ENCODE results near the gene PTPRN2. TPM values are rescaled to one million over a fixed set of nuclear protein-coding genes. Genes with fewer than 3 reads are reported as not detected.
A peak's percentile ranks its signal among the peaks of the same experiment; 100 is the strongest.
"Not testable (repeated sequence)": the region's sequence is repeated elsewhere in the genome, so short reads cannot be mapped to it uniquely, and the experiment has no call there.

PTPRN2 gene
- total RNA-seq, 1 donor from 2014 or later = 0.33 TPM

DNA sequence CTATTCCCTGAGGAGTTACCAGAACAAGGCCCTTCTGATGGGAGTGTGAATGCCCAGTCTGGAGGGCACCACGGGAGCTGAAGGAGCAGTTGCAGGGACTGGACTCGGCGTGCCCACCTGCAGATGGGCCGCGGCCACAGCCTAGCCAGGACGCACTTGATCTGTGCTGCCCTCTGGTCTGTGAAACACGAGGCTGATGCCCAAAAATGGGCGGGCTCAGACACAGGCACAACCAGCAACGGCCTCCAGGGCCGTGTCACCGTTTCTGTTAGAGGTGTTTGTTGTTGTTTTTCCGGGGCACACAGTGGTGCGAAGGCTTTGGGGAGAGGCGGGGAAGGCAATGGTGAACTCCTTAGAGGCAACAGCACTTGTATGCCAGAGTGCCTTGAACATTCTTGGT is 1015.0 kb downstream of the PTPRN2 start:
- DNase-seq (ENCODE audit: low spot score) = no peak
- ATAC-seq = no peak

DNA sequence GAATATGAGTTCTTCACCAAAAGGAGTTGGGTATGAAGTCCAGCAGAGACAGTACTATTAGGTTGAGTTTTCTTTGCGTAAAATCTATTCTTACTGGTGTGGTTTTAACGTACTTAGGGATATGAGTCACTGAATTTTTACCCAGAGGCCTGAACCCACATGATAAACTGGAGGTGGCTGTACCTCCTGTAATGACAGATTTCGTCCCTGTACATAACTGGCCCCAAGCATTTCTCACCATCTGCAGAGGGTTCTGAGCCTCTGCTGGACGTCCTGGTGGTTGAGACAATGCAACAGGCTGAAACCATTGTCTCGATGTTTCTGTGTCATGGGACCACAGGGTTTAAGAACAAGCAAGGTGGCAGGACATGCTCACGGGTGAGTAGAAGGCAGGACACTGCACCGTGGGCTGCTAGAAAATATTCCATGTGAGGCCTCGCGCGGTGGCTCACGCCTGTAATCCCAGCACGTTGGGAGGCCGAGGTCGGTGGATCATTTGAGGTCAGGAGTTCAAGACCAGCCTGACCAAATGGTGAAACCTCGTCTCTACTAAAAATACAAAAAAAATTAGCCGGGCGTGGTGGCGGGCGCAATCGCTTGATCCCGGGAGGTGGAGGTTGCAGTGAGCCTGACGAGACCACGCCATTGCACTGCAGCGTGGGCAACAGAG is 1017.0 kb downstream of the PTPRN2 start:
- ATAC-seq = no peak
- no peak for DNase-seq (ENCODE audit: low spot score)

DNA sequence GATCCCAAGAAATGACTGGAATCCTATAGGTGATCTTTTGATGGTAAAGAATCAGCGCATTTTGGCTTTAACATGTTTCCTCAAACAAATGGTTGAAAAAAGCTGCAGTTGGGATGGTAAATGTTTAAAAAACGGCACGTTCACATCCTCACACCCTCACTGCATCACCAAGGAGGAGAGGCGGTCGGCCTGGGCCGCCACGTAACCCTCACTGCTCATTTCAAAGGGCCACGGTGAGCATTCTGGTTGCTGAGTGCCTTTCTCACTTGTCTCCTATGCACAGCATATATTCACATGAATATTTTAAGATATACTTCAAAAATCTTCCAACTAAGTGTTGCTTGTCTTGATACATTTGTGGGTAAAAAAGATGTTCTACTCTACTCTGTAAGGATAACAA is 1017.7 kb downstream of the PTPRN2 start:
- ATAC-seq (no peak), DNase-seq (ENCODE audit: low spot score) (no peak)

DNA sequence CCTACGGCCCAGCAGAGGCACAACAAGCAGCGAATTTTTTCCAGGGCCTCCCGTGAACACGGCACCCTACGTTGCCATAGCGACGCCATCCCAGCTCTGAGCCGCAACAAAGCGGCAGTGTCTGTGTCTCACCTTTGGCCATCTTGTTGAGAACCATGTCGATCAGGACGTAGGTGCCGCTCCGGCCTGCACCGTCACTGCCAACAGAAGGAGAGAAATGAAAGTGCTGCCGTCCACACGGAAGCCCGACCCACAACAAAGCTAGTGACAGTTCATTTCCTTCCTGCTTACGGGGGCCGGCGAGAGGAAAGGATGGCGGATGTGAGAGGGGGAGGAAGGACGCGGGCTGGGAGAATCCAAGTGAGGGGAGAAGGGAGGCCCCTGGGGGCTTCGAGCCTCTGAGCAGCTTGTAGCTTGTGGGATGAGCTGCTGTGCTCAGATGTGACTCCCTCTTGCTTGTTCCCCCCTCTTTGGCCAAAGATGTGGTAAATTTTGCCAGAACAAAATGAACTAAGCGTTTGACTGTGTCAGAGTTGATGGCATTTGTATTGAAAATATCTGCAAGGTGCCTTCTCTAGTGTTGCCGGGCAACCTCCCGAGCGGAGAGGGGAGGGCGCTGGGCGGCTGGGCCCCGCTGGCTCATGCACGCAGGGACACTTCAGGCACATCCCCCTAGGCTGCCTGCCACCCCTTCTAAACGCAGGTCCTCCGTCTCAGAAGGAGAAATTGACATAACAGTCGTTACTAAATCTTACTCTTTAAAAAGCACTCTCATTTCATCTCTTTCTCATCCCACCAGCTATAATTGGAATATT is 1018.6 kb downstream of the PTPRN2 start:
- DNase-seq (ENCODE audit: low spot score) (no peak), ATAC-seq (peak; percentile 71)

DNA sequence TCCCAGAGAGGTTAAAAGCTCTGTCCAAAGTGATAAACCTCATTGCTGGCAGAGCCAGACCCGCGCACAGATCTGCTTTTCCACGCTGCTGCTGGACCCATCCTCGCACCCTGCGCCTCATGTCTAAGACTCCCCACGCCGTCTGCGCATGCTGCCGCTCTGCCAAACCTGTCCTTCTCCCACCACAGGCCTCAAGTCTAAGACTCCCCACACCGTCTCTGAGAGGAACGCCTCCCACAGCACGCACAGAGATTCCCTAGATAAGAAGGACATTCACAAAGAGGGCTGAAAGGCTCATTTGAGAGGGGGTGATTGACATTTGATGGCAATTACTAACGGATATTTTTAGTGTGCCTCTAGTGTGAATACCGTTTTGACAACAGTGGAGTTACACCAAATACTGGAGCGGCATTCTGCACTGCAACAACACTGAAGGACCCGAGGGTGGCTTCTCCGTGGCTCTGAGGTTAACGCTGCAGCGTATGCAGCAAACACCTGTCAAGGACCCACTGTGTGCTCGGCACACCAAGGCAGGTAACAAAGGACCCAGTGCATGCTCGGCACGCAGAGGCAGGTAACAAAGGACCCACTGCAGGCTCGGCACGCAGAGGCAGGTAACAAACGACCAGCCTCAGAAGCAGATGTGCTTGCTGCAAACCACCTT is 1019.4 kb downstream of the PTPRN2 start:
- ATAC-seq (no peak), DNase-seq (ENCODE audit: low spot score) (no peak)

DNA sequence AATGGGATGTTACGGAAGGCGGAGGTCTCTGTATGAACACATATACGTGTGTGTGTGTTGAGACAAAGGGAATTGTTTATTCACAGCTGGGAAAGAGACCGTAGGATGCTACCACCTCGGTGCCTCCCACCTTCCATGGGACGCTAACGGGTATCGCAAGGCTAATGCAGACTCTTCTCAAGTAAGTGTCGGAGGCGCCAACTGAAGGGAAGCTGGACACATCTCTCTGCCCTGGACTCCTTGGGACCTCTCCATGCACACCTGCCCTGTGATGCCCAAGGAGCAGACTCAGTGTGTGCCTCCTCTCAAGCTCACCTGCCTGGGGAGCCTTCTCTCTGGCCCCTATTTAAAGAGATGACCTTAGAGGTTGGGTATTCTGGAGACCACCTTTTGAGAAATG is 1020.0 kb downstream of the PTPRN2 start:
- DNase-seq (ENCODE audit: low spot score) (no peak), ATAC-seq (no peak)

DNA sequence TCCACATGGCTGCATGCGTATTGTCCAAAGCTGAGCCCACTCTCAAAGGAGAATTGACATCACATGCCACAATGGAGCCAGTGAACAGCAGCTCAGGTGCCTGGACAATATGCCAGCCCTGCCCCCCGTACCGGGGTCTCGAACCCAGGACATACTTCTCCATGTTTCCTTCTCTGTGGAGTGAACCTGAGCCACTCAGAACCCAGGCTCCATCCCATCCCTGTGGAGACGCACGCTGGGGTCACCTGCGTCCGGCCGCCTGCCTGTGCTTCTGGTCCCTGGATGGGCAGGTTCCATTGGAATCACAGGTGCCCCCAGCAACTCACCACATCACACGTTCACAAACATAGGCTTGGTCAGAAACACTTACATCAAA is 1021.0 kb downstream of the PTPRN2 start:
- DNase-seq (ENCODE audit: low spot score) (no peak), ATAC-seq (no peak)

DNA sequence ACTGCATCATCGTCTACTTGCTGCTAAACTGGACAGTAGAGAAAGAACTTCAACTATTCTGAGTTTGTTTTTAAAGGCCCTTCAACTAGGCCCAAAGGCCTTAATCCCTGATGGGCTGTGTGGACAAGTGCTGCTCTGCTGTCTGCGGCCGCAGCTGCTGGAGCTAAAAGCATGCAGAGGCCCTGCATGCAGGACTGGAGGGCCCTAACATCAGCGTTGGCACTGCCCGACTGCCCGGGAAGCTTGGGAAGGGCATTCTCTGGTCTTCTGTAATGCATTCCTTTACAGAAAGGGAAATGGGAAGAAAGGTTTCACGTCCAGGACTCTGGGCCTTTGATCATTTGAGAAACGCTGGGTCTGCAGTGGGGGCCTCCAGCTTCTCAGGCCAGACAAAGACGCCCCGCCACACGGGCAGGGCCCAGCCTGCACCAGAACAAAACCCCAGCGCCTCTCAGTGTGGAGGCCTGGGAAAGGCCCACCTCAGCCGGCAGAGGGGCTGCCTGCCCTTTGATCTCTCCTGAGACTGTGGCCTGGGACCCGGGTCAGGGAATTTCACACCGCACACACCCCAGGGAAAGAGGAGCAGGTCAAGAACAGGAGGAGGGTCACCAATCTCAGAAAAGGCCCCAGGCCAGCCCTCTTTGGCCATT is 1021.5 kb downstream of the PTPRN2 start:
- DNase-seq (ENCODE audit: low spot score) (no peak), ATAC-seq (no peak)

DNA sequence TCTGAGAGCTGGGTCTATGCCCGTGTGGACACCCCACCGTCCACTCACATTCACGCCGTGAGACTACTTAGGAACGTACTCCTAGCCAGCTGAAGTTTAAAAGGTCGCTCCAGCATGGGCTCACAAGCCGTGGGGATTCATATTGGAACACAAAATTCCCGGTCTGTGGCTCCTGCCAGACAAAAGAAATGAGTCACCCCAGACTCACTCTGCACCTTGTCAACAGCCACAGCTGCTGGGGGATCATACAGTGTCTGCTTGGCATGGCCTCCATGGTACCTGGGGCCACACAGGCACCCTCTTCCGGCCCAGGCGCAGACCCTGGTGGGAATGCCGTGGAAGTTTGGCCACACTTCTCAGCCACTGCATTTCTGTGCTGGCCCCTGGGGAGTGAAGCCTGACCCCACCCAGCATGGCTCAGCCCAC is 1022.4 kb downstream of the PTPRN2 start:
- DNase-seq (ENCODE audit: low spot score) (no peak), ATAC-seq (no peak)

DNA sequence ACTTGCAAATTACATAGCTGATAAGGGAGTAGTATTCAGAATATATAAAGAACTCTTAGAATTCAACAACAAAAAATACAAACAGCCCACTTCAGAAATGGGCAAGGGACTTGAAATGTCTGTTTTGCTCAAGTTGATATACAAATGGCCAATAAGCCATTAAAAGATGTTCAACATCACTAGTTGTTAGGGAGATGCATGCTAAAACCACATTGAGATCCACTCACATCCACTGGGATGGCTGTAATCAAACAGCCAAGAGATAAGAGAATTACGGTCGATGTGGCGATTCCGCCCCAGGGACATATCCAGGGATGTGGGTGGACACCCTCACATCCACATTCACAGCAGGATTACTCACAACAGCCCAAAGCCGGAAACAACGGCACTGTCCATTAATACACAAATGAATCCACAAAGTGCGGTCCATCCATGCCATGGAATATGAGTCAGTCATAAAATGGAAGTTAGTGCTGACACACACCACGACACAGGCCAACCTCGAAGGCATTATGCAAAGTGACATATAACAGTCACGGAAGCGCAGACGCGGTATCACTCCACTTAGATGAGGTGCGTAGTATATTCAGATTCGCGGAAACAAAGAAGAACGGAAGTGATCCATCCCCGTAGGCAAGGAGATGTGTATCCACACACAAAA is 1023.0 kb downstream of the PTPRN2 start:
- DNase-seq (ENCODE audit: low spot score) (no peak), ATAC-seq (no peak)

DNA sequence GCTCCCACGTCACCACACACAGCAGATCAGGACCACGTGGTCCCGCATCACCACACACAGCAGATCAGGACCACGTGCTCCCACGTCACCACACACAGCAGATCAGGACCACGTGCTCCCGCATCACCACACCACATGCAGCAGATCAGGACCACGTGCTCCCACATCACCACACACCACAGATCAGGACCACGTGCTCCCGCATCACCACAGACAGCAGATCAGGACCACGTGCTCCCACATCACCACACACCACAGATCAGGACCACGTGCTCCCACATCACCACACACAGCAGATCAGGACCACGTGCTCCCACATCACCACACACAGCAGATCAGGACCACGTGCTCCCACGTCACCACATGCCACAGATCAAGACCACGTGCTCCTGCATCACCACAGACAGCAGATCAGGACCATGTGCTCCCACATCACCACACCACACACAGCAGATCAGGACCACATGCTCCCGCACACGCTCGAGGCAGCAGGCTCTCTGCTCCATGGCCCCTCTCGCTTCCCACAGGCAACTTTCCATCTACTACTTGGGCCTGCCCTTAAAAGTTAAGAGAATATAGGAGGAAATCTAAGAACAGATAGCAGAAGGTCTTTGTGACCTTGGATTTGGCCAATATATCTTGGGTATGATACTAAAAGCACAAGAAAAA is 1024.0 kb downstream of the PTPRN2 start:
- not testable (repeated sequence) for ATAC-seq; DNase-seq (ENCODE audit: low spot score)

DNA sequence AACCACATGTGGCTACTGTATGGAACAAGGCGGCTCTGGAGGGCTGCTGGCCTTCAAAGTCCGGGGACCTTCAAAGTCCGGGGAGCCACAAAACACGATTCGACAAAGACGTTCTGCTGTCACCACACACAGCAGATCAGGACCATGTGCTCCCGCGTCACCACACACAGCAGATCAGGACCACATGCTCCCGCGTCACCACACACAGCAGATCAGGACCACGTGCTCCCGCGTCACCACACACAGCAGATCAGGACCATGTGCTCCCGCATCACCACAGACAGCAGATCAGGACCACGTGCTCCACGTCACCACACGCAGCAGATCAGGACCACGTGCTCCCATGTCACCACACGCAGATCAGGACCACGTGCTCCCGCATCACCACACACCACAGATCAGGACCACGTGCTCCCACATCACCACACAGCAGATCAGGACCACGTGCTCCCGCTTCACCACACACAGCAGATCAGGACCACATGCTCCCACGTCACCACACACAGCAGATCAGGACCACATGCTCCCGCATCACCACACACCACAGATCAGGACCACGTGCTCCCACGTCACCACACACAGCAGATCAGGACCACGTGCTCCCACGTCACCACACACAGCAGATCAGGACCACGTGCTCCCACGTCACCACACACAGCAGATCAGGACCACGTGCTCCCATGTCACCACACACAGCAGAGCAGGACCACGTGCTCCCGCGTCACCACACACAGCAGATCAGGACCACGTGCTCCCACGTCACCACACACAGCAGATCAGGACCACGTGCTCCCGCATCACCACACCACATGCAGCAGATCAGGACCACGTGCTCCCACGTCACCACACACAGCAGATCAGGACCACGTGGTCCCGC is 1024.9 kb downstream of the PTPRN2 start:
- DNase-seq (ENCODE audit: low spot score); ATAC-seq: not testable (repeated sequence)

DNA sequence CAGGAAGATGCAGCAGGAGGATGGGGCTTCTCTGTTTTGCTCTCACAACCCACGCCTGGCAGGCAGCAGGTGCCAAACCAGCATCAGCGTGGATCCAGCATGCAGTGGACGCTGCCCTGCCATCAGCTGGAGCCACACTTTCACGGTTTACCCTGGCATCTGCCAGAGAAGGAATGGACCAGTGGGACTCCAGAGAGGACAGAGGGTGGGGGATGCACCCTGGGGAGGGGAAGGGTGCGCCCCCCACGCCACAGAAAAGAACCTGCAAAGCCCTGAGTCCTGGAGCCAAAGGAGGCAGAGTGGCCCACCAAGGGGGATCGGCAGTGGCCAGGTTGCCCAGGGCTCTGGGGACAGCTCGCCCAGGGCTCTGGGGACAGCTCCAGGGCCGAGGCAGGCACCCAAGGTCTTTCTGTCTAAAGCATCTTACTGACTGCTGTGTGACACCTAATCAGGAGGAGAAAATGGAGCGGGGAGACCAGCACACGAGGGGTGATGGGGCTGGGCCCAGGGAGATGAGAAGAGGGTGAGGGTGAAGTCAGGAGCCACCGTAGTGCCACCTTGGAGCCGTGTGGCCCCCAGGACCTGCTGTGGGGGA is 1025.7 kb downstream of the PTPRN2 start:
- no peak for ATAC-seq
- no peak for DNase-seq (ENCODE audit: low spot score)

DNA sequence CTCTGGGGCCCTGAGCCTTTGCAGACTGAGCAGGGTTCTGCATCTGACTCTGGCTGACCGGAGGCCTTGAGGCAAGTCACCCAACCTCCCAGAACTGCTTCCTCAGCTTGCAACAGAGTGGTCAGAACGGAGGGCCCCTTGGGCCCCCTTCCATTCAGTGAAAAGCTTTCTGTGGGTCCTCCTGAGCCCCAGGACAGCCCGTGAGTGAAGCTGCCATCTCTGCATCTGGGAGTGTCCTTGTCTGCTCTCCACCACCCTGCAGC is 1026.2 kb downstream of the PTPRN2 start:
- no peak for DNase-seq (ENCODE audit: low spot score)
- ATAC-seq = no peak

DNA sequence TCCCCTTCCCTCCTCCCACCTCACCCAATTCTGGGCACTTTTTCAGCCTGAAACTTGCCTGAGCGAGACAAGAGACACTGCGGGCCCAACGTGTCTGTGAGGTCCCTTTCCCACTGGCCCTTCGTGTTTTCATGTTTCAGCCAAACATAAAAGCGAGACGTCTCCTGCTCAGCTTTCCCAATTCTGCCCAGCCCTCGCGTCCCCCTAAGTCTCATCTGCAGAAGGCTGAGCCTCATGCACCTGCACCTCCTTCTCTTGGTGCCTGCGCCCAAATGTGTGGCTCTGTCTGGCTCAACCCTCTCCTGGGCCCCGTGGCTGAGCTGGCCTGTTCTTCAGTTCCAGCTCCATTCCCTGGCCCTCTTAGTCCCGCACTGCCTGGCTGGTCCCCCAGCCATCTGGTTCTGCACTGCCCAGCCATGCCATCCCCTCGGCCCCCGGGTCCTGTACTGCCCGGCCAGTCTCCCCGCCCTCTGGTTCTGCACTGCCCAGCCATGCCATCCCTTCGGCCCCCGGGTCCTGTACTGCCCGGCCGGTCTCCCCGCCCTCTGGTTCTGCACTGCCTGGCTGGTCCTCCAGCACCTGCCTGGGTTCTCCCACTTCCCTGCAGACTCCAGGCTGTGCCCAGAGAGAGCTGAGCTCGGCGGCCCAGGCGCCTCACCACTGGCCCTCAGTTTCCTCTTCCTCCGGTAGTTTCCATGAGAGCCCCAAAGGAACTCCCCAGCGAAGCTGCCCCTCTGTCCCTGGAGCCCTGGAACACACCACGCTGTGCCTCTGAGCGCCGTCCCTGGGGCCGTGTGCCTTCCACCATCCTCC is 1026.7 kb downstream of the PTPRN2 start:
- DNase-seq (ENCODE audit: low spot score) = no peak
- no peak for ATAC-seq

DNA sequence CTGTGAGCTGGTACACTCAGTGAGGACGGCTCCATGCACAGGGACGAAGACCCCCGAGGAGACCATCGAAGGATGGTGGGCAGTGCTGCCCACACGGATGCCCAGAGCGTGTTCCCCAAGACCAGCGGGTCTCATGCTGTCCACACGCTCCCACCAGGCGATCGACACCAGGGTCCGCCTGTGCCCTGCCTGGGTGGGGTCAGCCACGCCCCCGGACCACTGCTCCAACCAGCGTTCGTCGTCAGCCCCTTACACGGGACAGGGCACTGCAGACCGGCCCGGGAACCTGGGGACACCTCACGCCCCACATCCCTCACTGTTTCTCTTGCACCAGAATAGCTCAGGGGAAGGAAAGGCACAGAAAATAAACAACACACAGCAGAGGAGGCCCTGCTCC is 1027.4 kb downstream of the PTPRN2 start:
- no peak for ATAC-seq
- DNase-seq (ENCODE audit: low spot score) = no peak

DNA sequence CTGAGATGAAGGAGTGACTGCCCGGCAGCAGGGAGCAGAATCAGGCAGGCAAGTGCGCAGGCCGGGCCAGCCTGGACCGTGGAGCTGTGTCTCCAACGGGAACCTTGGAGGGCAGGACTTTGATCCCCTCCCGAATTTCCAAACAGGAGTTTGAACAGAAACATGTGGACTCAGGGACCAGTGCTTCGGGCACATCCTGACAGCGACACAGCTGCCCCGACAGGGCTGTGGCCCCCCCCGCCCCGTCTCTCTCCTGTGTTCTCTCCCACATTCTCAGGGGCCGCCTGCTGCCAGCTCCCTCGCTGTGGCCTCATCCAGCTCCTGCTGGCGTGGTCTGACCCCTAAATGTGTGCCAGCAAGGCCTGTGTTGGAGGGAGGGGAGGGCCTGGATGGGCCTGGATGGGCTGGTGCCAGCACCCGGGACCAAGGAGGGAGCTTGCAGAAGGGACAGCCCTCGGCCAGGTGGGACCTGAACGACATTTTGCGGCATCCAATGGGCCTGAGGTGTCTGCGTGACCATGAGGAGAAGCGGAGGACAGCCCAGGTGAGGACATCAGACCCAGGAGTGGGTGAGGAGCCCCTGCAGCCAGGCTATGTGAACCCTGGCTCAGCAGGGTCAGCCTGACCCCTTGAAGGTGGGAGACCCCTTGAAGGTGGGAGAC is 1027.9 kb downstream of the PTPRN2 start:
- DNase-seq (ENCODE audit: low spot score) (no peak), ATAC-seq (peak; percentile 61)
